ENCODE data around the gene GNPAT.

- TF ChIP-seq, protein P1, sequence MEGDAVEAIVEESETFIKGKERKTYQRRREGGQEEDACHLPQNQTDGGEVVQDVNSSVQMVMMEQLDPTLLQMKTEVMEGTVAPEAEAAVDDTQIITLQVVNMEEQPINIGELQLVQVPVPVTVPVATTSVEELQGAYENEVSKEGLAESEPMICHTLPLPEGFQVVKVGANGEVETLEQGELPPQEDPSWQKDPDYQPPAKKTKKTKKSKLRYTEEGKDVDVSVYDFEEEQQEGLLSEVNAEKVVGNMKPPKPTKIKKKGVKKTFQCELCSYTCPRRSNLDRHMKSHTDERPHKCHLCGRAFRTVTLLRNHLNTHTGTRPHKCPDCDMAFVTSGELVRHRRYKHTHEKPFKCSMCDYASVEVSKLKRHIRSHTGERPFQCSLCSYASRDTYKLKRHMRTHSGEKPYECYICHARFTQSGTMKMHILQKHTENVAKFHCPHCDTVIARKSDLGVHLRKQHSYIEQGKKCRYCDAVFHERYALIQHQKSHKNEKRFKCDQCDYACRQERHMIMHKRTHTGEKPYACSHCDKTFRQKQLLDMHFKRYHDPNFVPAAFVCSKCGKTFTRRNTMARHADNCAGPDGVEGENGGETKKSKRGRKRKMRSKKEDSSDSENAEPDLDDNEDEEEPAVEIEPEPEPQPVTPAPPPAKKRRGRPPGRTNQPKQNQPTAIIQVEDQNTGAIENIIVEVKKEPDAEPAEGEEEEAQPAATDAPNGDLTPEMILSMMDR (IDR thresholded peaks at IDR 0.05; ENCODE audit: low read length), result no peak
- no peak for TF ChIP-seq EZH2 (IDR thresholded peaks at IDR 0.05; ENCODE audit: borderline replicate concordance, low read length)
Observed at GRCh38 chr1:231192620-231193163, 48.3 kb upstream of the GNPAT start.
